ENCODE measurements around the gene PEAK1.

- no peak for TF ChIP-seq CTCF (IDR thresholded peaks at IDR 0.05; ENCODE audit: extremely low read depth in 1 of 2, insufficient read depth in 1 of 2, low read depth in 1 of 2, low read length in 2 of 2)
- no peak for TF ChIP-seq POLR2A (IDR thresholded peaks at IDR 0.05; ENCODE audit: low read depth, low read length)
- TF ChIP-seq POLR2AphosphoS5 (IDR thresholded peaks at IDR 0.05; ENCODE audit: insufficient read depth, low read depth, low read length): no peak
- no peak for TF ChIP-seq EZH2 (IDR thresholded peaks at IDR 0.05; ENCODE audit: borderline replicate concordance, low read depth, low read length, severe bottlenecking)
- TF ChIP-seq MAX (IDR thresholded peaks at IDR 0.05; ENCODE audit: insufficient read depth, insufficient read length): no peak
- TF ChIP-seq MYC (IDR thresholded peaks at IDR 0.05; ENCODE audit: low read depth, low read length): no peak
Measured at GRCh38 chr15:77063249-77063648, 356.7 kb downstream of the PEAK1 start.
